SU-DHL-6 (cell line): ENCODE measurements around the gene ROBO2.

Experiments used
- CTCF ChIP-seq: fragments of 200-600 bp; sonication (generic); IDR thresholded peaks from one replicate; pipeline ENCODE4 v1.5.1; 2017; ENCODE audit warnings: antibody characterized with exemption, mild to moderate bottlenecking, low read length, moderate library complexity; ENCODE audit not compliant: insufficient read depth, poor library complexity, severe bottlenecking
- EZH2phosphoT487 ChIP-seq: fragments of 200-600 bp; sonication (generic), shearing (Covaris generic); conservative IDR thresholded peaks from 2 replicates; pipeline ENCODE4 v1.6.1; 2018; ENCODE audit warnings: mild to moderate bottlenecking, antibody characterized with exemption, low read length, moderate library complexity, mixed read lengths

GRCh38 chr3:77539677-77540076, 499.8 kb downstream of the ROBO2 start:
- TF ChIP-seq CTCF (no peak), EZH2phosphoT487 (no peak)
